Coronary artery (tissue), 2 donors: ENCODE data around the gene RBL2.

Source experiments
- DNase-seq: peaks from one replicate; pipeline ENCODE4 v3.0.0-alpha.2; 2017; ENCODE audit warnings: low spot score
- H3K27ac ChIP-seq, 2 donors: fragments of 200-600 bp; sonication (generic); one replicate each; pipeline ENCODE4 v1.5.1; 2016 to 2019
- H3K4me3 ChIP-seq: fragments of 200-600 bp; sonication (generic); 2 replicates; pipeline ENCODE4 v1.5.1; 2016; ENCODE audit warnings: mild to moderate bottlenecking, moderate library complexity
- TF ChIP-seq, protein P1 (sequence below): fragments of 200-600 bp; sonication (generic); IDR thresholded peaks from one replicate; pipeline ENCODE4 v1.5.1; 2019; ENCODE audit warnings: antibody characterized with exemption

The RBL2 gene

DNA sequence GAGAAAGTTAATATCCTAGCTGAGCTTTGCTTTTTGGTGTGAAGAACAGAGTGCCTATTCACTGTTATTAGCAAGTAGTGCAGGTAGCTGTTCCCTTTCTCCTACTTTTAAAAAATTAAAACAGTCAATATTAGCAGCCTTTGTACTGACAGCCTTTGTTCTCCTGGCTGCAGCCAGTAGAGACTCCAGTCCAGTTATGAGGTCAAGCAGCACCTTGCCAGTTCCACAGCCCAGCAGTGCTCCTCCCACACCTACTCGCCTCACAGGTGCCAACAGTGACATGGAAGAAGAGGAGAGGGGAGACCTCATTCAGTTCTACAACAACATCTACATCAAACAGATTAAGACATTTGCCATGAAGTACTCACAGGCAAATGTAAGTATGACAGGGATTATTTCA lies 46.1 kb downstream of the RBL2 start:
- H3K4me3 ChIP-seq = no peak overlapping the region
- no peak for DNase-seq
- H3K27ac ChIP-seq = no peak overlapping the region
- TF ChIP-seq, protein P1, sequence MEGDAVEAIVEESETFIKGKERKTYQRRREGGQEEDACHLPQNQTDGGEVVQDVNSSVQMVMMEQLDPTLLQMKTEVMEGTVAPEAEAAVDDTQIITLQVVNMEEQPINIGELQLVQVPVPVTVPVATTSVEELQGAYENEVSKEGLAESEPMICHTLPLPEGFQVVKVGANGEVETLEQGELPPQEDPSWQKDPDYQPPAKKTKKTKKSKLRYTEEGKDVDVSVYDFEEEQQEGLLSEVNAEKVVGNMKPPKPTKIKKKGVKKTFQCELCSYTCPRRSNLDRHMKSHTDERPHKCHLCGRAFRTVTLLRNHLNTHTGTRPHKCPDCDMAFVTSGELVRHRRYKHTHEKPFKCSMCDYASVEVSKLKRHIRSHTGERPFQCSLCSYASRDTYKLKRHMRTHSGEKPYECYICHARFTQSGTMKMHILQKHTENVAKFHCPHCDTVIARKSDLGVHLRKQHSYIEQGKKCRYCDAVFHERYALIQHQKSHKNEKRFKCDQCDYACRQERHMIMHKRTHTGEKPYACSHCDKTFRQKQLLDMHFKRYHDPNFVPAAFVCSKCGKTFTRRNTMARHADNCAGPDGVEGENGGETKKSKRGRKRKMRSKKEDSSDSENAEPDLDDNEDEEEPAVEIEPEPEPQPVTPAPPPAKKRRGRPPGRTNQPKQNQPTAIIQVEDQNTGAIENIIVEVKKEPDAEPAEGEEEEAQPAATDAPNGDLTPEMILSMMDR = no peak

DNA sequence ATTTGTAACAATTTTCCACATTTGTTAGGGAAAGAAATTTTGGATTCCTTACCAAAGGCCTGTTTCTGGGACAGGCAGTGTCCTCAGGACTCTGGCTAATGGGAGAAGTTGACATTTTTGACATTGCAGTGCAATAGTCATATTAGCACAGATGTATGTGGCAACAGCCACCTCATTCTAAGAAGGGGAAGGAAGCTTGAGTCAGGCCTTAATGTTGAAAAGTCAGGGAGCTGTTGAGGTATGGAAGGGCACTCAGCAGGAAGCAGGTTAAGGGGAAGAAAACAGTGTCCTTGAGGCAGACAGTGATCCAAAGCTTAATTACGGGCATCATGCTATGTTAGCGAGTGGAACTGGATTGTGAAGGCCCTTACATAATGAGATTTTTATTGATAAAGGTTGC lies 47.9 kb downstream of the RBL2 start:
- TF ChIP-seq, protein P1 = no peak
- Histone ChIP-seq H3K27ac (no peak overlapping the region), H3K4me3 (no peak overlapping the region)
- no peak for DNase-seq

DNA sequence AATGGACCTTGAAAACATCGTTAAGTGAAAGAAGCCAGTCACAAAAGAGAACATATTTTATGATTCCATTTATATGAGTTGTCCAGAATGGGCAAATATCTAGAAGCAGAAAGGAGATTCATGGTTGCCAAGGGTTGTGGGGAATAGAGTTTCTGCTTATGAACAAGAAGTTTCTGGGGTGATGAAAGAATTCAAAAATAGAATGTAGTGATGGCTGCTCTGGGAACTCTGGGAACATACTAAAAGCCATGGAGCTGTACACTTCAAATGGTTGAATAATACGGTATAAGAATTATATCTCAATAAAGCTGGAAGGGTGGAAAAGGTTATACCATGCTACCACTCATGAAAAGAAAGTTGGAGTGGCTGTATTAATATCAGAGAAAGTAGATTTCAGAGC lies 50.3 kb downstream of the RBL2 start:
- Histone ChIP-seq H3K4me3 (no peak overlapping the region), H3K27ac (no peak overlapping the region)
- TF ChIP-seq, protein P1 = no peak
- no peak for DNase-seq

DNA sequence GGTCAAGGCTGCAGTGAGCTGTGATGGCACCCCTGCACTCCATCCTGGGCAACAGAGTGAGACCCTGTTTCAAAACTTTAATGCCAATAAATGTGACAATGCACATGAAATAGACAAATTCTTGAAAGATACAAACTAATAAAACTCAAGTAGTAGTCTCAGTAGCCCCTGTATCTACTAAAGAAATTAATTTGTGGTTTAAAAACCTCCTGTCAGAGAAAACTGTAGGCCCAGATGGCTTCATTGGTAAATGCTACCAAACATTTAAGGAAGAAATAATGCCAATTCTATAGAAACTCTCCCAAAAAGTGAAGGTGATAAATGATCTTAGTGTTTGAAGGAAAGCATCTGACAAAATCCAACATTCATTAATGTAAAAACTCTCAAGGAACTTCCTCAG lies 52.0 kb downstream of the RBL2 start:
- TF ChIP-seq, protein P1 = no peak
- H3K27ac ChIP-seq = no peak overlapping the region
- no peak for DNase-seq
- H3K4me3 ChIP-seq = no peak overlapping the region

DNA sequence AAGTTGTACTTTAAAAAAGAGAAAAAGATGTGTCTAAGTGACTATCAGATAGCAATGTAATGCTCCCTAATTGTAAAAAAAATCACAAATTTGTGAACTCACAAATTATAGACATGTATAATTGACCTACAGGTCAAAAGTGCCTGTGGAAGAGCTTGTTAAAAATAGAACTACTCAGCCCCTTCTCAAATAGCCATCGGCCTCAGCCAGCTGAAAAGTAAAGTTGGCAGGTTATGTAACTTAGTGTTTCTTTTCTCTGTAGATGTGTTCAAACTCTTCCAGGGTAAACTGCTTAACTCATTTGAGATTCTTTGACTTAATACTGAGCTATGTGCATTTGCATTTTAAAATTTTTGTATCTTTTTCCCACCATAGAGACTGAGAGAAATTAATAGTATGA lies 55.5 kb downstream of the RBL2 start:
- Histone ChIP-seq H3K27ac (no peak overlapping the region), H3K4me3 (no peak overlapping the region)
- TF ChIP-seq, protein P1 = no peak
- DNase-seq = no peak

DNA sequence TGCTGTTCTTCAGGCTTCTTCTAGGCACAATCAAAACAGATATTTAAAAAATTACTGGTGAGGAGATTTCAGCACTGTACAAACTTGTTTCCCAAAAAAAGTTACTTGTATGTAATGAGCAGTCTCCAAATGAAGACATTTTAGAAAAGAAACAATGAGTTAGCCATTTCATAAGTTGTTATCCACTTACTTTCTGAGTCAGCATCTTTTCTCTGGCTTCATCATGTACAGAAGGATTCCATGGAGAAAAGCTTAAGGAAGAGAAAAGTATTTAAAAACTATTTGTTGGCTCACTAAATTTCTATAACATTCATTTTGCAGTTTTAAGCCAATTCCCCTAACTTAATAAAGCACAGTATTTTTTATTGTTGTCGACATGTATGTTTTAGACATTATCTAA lies 58.2 kb downstream of the RBL2 start:
- Histone ChIP-seq H3K4me3 (no peak overlapping the region), H3K27ac (no peak overlapping the region)
- TF ChIP-seq, protein P1 = no peak
- DNase-seq = no peak

DNA sequence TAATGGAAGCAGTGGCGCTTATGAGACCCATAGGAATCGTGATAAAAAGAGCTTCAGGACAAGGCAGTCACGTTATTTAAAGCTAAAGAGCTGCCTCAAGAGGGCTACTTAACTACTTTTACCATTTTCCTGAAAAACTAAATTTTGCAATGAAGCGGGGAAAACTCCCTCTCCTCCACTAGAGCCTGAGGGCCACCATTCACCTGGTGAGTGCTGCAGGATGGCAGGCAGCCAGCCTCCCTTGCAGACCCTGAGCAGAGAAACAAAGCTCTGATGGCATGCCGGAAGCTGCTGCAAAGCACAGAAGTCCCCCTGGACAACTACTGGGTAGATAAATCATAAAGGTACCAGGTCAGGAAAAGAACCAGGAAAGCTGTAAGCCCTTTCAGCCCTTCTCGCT lies 60.4 kb downstream of the RBL2 start:
- DNase-seq = no peak
- no peak overlapping the region for H3K4me3 ChIP-seq
- no peak overlapping the region for H3K27ac ChIP-seq
- TF ChIP-seq, protein P1 = no peak
